ENCODE measurements around the gene VPS13D.

DNA sequence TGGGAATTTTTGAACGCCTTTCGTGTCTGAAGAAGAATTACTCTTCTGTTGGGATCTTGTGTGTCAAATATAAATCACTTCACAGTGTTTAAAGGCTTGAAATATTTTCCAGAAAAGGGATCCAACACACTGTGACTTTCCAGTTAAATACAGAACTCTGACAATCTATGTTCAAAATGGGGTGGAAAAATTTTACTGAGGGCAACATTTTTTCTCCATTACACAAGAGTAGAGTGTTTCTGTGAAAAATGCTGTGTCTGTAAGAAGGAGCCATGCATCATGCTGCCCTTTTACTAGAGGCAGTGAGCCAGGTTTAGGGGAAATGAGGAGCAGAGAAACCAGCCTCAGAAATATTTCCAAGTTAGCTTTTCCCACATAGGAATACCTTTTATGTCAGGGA, 86.5 kb downstream of the VPS13D start:
- TF ChIP-seq CTCF (IDR thresholded peaks at IDR 0.05 in 4 of 5, conservative IDR thresholded peaks at IDR 0.05 in 1 of 5) (no peak), POLR2A (IDR thresholded peaks at IDR 0.05) (no peak)
